Parathyroid adenoma (tissue), 2 donors: ENCODE measurements around the gene G2E3.

ENCODE experiments used
- H2AFZ ChIP-seq: fragments of 300-600 bp; sonication (generic); one replicate; pipeline ENCODE4 v1.7.0; 2017; ENCODE audit warnings: antibody characterized with exemption, mild to moderate bottlenecking
- H3K27ac ChIP-seq: fragments of 300-600 bp; sonication (generic); one replicate; pipeline ENCODE4 v1.7.0; 2017
- H3K27me3 ChIP-seq: fragments of 300-600 bp; sonication (generic); one replicate; pipeline ENCODE4 v1.7.0; 2017; ENCODE audit warnings: low read length; ENCODE audit not compliant: control insufficient read depth, insufficient read depth
- H3K36me3 ChIP-seq: fragments of 300-600 bp; sonication (generic); one replicate; pipeline ENCODE4 v1.7.0; 2017; ENCODE audit warnings: low read length; ENCODE audit not compliant: control insufficient read depth, insufficient read depth
- H3K4me1 ChIP-seq: fragments of 300-600 bp; sonication (generic); one replicate; pipeline ENCODE4 v1.7.0; 2017; ENCODE audit warnings: control low read depth
- H3K4me2 ChIP-seq: fragments of 300-600 bp; sonication (generic); one replicate; pipeline ENCODE4 v1.7.0; 2017; ENCODE audit warnings: low read length
- H3K4me3 ChIP-seq: fragments of 300-600 bp; sonication (generic); one replicate; pipeline ENCODE4 v1.7.0; 2017; ENCODE audit warnings: low read depth, low read length
- H3K79me2 ChIP-seq: fragments of 300-600 bp; sonication (generic); one replicate; pipeline ENCODE4 v1.7.0; 2017; ENCODE audit warnings: control low read depth
- H3K9ac ChIP-seq: fragments of 300-600 bp; sonication (generic); one replicate; pipeline ENCODE4 v1.7.0; 2017; ENCODE audit warnings: mild to moderate bottlenecking
- H3K9me3 ChIP-seq: fragments of 300-600 bp; sonication (generic); one replicate; pipeline ENCODE4 v1.7.0; 2017; ENCODE audit warnings: low read length; ENCODE audit not compliant: control insufficient read depth
- TF ChIP-seq, protein P1 (sequence below): fragments of 300-600 bp; sonication (generic); IDR thresholded peaks from one replicate; pipeline ENCODE4 v1.7.0; 2017; ENCODE audit warnings: antibody characterized with exemption, mild to moderate bottlenecking
- donor health status: primary hyperparathyroidism.

G2E3 gene

GRCh38 chr14:30608533-30609006 lies 49.6 kb downstream of the G2E3 start:
- Histone ChIP-seq H3K27me3 (no peaks in the 10 kb centered on the region), H3K9me3 (no peaks in the 10 kb centered on the region), H3K4me3 (no peak overlapping the region), H3K36me3 (no peaks in the 10 kb centered on the region), H3K9ac (no peak overlapping the region), H3K4me2 (no peak overlapping the region), H3K27ac (no peak overlapping the region), H3K79me2 (no peaks in the 10 kb centered on the region), H2AFZ (no peak overlapping the region), H3K4me1 (peaks cover 4% of the 10 kb centered on the region)
- TF ChIP-seq, protein P1, sequence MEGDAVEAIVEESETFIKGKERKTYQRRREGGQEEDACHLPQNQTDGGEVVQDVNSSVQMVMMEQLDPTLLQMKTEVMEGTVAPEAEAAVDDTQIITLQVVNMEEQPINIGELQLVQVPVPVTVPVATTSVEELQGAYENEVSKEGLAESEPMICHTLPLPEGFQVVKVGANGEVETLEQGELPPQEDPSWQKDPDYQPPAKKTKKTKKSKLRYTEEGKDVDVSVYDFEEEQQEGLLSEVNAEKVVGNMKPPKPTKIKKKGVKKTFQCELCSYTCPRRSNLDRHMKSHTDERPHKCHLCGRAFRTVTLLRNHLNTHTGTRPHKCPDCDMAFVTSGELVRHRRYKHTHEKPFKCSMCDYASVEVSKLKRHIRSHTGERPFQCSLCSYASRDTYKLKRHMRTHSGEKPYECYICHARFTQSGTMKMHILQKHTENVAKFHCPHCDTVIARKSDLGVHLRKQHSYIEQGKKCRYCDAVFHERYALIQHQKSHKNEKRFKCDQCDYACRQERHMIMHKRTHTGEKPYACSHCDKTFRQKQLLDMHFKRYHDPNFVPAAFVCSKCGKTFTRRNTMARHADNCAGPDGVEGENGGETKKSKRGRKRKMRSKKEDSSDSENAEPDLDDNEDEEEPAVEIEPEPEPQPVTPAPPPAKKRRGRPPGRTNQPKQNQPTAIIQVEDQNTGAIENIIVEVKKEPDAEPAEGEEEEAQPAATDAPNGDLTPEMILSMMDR: no peak

DNA sequence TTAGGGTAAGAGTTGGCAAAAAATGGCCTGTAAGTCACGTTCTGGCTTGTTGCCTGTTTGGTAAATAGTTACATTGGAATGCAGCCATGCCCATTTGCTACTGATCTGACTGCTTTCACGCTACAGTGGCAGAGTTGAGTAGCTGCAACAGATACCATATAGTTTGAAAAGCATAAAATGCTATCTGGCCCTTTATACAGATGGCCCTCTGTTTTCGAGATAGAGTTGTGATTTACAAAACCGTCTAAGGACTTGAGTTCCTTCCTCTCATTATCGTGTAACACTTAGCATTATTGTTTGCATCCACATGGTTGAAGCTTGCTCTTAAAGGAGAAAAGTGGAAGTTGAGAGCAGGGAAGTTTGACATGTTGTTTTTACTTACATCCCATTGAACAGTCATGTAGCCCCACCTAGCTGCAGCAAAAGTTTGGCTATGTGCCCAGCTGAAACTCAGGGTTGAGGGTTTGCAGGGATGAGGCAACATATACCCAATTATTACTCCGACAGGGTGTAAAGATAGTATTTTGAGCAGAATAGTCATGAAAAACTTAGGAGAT lies 51.9 kb downstream of the G2E3 start:
- Histone ChIP-seq H3K36me3 (no peaks in the 10 kb centered on the region), H3K79me2 (no peaks in the 10 kb centered on the region), H3K4me1 (peaks cover 4% of the 10 kb centered on the region), H3K4me3 (no peak overlapping the region), H3K4me2 (no peak overlapping the region), H2AFZ (no peak overlapping the region), H3K27me3 (no peaks in the 10 kb centered on the region), H3K9me3 (no peaks in the 10 kb centered on the region), H3K9ac (no peak overlapping the region), H3K27ac (no peak overlapping the region)
- TF ChIP-seq, protein P1: peak; percentile 10

DNA sequence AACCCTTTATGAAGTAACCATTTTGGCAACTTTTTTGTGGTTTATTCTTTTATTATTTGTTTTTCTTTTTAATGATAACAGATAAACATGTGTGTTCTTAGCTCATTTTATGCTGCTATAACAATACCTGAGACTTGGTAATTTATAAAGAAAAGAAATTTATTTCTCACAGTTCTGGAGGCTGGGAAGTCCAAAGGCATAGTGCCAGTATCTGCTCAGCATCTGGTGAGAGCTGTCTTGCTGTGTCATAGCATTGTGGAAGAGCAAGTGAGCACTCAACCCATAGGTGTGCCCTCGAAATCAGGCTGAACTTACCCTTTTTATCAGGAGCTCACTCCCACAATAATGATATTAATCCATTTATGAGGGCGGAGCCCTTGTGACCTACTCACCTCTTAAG lies 55.2 kb downstream of the G2E3 start:
- H3K4me2 ChIP-seq: no peak overlapping the region

GRCh38 chr14:30620178-30620577 lies 61.2 kb downstream of the G2E3 start:
- H3K27ac ChIP-seq: no peak overlapping the region
- no peaks in the 10 kb centered on the region for H3K9me3 ChIP-seq
- no peak overlapping the region for H3K4me2 ChIP-seq
- H3K36me3 ChIP-seq: no peaks in the 10 kb centered on the region
- no peak overlapping the region for H2AFZ ChIP-seq
- peaks cover 24% of the 10 kb centered on the region for H3K79me2 ChIP-seq
- no peaks in the 10 kb centered on the region for H3K27me3 ChIP-seq
- peaks cover 3% of the 10 kb centered on the region for H3K4me1 ChIP-seq
- H3K9ac ChIP-seq: no peak overlapping the region
- TF ChIP-seq, protein P1: no peak
- H3K4me3 ChIP-seq: no peak overlapping the region

More for the DNA sequence above, 55.2 kb downstream of the G2E3 start:
- no peak overlapping the region for H3K27ac ChIP-seq
- no peaks in the 10 kb centered on the region for H3K9me3 ChIP-seq
- no peaks in the 10 kb centered on the region for H3K36me3 ChIP-seq
- H3K79me2 ChIP-seq: no peaks in the 10 kb centered on the region
- TF ChIP-seq, protein P1: no peak
- H3K9ac ChIP-seq: no peak overlapping the region
- no peak overlapping the region for H3K4me3 ChIP-seq
- H3K27me3 ChIP-seq: no peaks in the 10 kb centered on the region
- peaks cover 4% of the 10 kb centered on the region for H3K4me1 ChIP-seq
- no peak overlapping the region for H2AFZ ChIP-seq

DNA sequence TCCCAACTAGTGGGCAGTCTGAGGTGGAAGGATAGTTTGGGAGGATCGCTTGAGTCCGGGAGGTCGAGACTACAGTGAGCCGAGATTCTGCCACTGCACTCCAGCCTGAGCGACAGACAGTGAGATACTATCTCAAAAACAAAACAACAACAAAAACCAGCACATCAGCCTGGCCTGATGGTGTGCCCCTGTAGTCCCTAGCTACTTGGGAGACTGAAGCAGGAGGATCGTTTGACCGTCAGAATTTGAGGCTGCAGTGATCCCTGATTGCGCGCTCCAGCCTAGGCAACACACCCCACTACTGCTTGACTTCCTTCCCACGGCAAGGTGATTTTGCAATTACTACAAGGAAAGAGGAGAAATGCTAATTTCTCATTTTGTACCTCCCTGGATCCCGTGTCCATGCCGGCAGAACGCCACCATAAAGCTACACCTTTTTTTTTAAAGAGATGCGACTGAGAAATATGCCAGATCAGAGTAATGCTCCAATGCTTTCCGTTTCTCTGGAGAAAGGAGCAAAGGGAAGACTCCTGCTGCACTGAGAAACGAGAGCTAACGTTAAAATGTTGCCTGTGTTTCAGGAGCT lies 62.5 kb downstream of the G2E3 start:
- H3K9ac ChIP-seq: peak overlapping the region; percentile 11
- no peaks in the 10 kb centered on the region for H3K27me3 ChIP-seq
- peaks cover 30% of the 10 kb centered on the region for H3K79me2 ChIP-seq
- H3K36me3 ChIP-seq: no peaks in the 10 kb centered on the region
- peak overlapping the region; percentile 86 for H3K27ac ChIP-seq
- TF ChIP-seq, protein P1: no peak
- no peaks in the 10 kb centered on the region for H3K9me3 ChIP-seq
- peak overlapping the region; percentile 85 for H3K4me3 ChIP-seq
- H2AFZ ChIP-seq: peak overlapping the region; percentile 95
- H3K4me1 ChIP-seq: peaks cover 3% of the 10 kb centered on the region
- H3K4me2 ChIP-seq: peak overlapping the region; percentile 70
